Measurements from ENCODE around the gene EXTL2.

EXTL2 gene

DNA sequence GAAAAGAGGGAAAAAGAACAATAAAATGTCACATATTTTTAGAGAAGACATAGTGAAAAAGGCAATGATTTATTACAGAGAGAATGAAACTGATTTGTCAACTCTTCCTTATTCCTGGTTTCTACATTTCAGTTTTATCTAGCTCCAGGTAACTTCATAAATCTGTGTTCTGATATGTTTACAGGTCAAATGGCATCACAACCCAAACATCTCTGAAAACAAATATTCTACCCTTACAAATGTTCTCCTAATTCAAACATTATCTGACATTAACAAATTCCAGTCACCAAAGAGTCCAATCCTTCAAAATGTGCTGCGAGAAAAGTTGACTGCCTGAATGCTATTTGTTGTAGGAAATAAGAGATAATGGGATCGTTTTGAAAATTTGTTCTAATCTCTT, 20.2 kb downstream of the EXTL2 start:
- TF ChIP-seq, protein P1, sequence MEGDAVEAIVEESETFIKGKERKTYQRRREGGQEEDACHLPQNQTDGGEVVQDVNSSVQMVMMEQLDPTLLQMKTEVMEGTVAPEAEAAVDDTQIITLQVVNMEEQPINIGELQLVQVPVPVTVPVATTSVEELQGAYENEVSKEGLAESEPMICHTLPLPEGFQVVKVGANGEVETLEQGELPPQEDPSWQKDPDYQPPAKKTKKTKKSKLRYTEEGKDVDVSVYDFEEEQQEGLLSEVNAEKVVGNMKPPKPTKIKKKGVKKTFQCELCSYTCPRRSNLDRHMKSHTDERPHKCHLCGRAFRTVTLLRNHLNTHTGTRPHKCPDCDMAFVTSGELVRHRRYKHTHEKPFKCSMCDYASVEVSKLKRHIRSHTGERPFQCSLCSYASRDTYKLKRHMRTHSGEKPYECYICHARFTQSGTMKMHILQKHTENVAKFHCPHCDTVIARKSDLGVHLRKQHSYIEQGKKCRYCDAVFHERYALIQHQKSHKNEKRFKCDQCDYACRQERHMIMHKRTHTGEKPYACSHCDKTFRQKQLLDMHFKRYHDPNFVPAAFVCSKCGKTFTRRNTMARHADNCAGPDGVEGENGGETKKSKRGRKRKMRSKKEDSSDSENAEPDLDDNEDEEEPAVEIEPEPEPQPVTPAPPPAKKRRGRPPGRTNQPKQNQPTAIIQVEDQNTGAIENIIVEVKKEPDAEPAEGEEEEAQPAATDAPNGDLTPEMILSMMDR (IDR thresholded peaks at IDR 0.05): no peak
- Histone ChIP-seq H3K4me1 (ENCODE audit: control insufficient read depth in 1 of 2, insufficient read depth in 1 of 2, low read depth in 1 of 2, low read length in 1 of 2) (no peaks in the 10 kb centered on the region), H3K36me3 (no peaks in the 10 kb centered on the region), H3K27ac (no peak overlapping the region), H3K9me3 (no peaks in the 10 kb centered on the region), H3K27me3 (no peaks in the 10 kb centered on the region), H3K4me3 (ENCODE audit: low read depth in 1 of 2, low read length in 1 of 2) (no peak overlapping the region)

DNA sequence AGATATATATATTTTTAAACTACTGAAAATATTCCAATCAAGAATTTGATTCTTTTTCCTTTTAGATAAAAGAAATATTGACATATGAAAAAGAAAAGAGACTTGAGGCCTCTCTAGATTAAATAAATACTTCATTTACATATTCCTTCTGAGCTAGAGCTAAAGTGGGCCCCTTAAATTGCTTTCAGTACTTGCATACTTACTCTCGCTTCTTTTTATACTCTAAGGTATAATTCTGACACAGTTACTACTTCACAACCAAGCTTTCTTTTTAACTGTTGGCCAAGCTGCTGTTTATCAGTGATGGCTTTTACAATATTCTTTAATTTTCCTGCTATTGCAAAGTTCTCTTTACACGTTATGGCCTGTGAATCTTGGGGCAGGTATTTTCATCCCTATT, 24.6 kb downstream of the EXTL2 start:
- Histone ChIP-seq H3K9me3 (no peaks in the 10 kb centered on the region), H3K27me3 (no peaks in the 10 kb centered on the region), H3K4me1 (ENCODE audit: control insufficient read depth in 1 of 2, insufficient read depth in 1 of 2, low read depth in 1 of 2, low read length in 1 of 2) (no peaks in the 10 kb centered on the region), H3K36me3 (no peaks in the 10 kb centered on the region), H3K4me3 (ENCODE audit: low read depth in 1 of 2, low read length in 1 of 2) (no peak overlapping the region), H3K27ac (no peak overlapping the region)
- TF ChIP-seq, protein P1 (IDR thresholded peaks at IDR 0.05): no peak

DNA sequence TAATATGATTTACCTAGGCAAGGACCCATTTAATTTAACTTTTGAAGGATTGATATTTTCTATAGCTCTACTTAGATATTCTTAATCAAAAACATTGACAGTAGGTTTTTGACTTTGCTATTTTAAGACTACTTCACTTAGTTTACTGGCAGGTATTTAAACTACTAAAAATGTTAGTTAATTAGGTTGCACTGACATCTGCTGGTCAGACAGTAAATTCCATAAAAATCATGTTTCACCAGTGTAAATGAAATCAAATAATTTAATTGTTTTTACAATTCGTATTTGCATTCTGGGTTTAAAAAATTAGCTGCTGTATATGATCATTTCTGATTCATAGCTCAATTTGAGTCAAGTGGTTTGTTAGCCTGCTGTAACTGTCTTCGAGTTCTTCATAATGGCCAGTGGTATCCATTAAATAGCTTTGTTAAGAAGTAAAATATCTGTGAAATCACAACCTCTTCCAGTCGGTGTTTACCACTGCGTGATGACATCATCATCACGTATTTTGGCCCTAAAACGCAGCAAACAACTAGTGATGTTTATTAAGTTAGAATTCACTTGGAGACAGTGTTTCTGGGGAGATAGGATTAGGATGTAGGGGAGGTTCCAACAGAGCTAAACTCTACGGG, 26.2 kb downstream of the EXTL2 start:
- Histone ChIP-seq H3K27ac (no peak overlapping the region), H3K36me3 (no peaks in the 10 kb centered on the region), H3K4me3 (ENCODE audit: low read depth in 1 of 2, low read length in 1 of 2) (no peak overlapping the region), H3K9me3 (no peaks in the 10 kb centered on the region), H3K27me3 (no peaks in the 10 kb centered on the region), H3K4me1 (ENCODE audit: control insufficient read depth in 1 of 2, insufficient read depth in 1 of 2, low read depth in 1 of 2, low read length in 1 of 2) (no peaks in the 10 kb centered on the region)
- TF ChIP-seq, protein P1 (IDR thresholded peaks at IDR 0.05): no peak

DNA sequence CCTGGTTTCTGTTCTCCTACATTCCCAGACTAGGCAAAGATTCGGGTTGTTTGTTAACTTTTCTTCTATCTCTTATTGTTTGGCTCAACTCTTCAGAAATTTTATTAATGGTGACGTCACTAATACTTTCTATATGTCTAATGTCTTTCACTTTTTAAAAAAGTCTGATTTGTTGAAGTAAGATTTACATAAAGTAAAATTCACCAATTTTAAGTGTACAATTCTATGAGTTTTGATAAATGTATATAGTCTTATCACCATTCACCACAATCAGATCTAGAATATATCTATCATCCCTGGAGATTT, 27.8 kb downstream of the EXTL2 start:
- H3K27me3 ChIP-seq: no peaks in the 10 kb centered on the region
- no peaks in the 10 kb centered on the region for H3K4me1 ChIP-seq (ENCODE audit: control insufficient read depth in 1 of 2, insufficient read depth in 1 of 2, low read depth in 1 of 2, low read length in 1 of 2)
- H3K9me3 ChIP-seq: no peaks in the 10 kb centered on the region
- H3K4me3 ChIP-seq (ENCODE audit: low read depth in 1 of 2, low read length in 1 of 2): no peak overlapping the region
- no peak overlapping the region for H3K27ac ChIP-seq
- TF ChIP-seq, protein P1 (IDR thresholded peaks at IDR 0.05): no peak
- no peaks in the 10 kb centered on the region for H3K36me3 ChIP-seq

DNA sequence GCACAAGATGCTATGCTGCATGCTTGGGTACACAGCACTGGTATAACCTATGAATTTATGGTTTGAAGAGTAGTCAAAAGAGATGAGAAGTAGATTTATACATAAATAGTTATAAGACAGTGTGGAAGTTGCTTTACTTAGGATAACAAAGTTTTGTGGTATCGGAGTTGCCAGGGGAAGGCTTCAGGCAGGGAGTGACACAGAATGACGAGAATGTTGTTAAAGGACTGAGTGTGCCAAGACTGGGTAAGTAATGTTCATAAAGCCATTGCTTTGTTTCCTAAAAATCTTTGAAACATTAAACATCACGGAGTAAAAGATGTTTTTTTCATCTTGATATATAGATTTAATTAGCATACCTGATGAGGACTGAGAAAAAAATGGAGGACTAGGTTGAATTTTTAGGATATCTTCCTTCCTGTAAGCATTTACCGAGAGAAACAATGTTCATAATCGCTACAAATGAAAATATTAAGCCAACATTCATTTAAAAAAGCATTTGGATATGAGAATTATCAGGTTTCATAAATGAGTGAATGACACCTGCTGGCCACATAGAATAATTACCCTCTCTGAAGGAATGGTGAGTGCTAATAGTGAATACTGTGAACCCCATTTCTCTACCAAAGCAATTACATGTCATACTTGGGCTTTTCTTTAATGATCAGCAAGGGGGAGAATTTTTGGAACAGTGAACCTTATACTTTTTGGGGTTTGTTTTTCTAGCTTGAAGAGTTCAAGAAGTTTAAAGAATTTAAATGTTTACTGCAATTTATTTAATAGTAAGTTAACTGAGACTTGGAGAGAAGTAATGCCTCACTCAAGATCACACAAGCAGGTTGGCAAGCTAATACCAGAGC, 28.4 kb downstream of the EXTL2 start:
- Histone ChIP-seq H3K4me1 (ENCODE audit: control insufficient read depth in 1 of 2, insufficient read depth in 1 of 2, low read depth in 1 of 2, low read length in 1 of 2) (no peaks in the 10 kb centered on the region), H3K4me3 (ENCODE audit: low read depth in 1 of 2, low read length in 1 of 2) (no peak overlapping the region), H3K27ac (no peak overlapping the region), H3K27me3 (no peaks in the 10 kb centered on the region), H3K36me3 (no peaks in the 10 kb centered on the region), H3K9me3 (no peaks in the 10 kb centered on the region)
- TF ChIP-seq, protein P1 (IDR thresholded peaks at IDR 0.05): no peak

Measured in neutrophil (primary cell).